Measurements from ENCODE around the gene ALKBH4.

DNA sequence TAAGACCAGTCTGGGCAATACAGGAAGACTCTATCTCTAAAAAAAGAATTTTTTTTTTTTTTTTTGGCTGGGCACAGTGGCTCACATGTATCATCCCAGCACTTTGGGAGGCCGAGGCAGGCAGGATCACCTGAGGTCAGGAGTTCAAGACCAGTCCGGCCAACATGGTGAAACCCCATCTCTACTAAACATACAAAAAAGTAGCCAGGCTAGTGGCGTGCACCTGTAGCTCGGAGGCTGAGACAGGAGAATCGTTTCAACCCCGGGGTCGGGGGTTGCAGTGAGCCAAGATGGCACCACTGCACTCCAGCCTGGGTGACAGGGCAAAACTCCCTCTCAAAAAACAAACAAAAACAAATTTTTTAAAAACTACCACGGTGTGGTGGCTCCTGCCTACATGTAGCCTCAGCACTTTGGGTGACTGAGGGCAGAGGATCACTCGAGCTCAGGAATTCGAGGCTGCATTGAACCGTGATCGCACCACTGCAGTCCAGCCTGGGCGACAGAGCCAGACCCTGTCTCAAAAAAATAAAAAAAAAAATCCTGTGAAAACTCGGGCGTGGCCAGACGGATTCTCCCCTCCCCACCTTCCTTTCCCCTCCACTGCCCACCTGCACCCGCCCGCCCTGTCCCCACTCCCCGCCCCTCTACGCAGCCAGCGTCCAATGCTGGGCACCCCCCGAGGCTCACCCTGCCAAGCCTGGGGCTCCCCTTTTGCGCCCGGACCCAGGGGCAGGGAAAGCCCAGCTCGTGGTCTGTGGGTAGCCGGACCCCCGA lies 32.0 kb downstream of the ALKBH4 start:
- no peak for TF ChIP-seq TAF1 (IDR thresholded peaks at IDR 0.05; ENCODE audit: low read depth)
- no peak for TF ChIP-seq EP300 (IDR thresholded peaks at IDR 0.05; ENCODE audit: borderline replicate concordance)
- TF ChIP-seq CREB1 (IDR thresholded peaks at IDR 0.05; ENCODE audit: low read depth): no peak
- TF ChIP-seq NFIC (IDR thresholded peaks at IDR 0.05): no peak
- no peak for TF ChIP-seq TEAD4 (IDR thresholded peaks at IDR 0.05)

Data from Ishikawa (cell line).